Esophagus squamous epithelium (tissue), 4 donors: Measurements from ENCODE around the gene FCSK.

Experiments
- POLR2A ChIP-seq, 4 donors: fragments of 450-650 bp; IDR thresholded peaks; one replicate each; pipeline ENCODE4 v1.6.1; 2017; ENCODE audit warnings: antibody characterized with exemption in 4 of 4, mild to moderate bottlenecking in 4 of 4, moderate library complexity in 3 of 4
- TF ChIP-seq, protein P1 (sequence below), 6 experiments: fragments of 450-650 bp in 4 of 6; fragments of 200-600 bp in 2 of 6; sonication (generic) in 2 of 6; IDR thresholded peaks; one replicate each; pipeline ENCODE4 v1.5.1; 2016 to 2019; ENCODE audit warnings: antibody characterized with exemption in 6 of 6, mild to moderate bottlenecking in 4 of 6, moderate library complexity in 4 of 6

DNA sequence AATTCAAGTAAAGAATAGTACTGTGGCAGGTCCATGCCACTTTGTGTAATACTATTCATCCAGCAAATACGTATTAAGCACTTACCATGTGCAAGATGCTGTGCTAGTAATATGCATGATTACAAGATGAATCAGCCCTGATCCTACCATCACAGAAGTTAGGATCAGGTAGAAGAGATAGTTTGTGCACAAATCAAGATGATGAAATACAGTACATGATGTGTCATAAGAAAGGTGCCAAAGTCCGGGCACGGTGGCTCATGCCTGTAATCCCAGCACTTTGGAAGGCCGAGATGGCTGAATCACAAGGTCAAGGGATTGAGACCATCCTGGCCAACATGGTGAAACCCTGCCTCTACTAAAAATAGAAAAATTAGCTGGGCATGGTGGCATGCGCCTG, 58.1 kb downstream of the FCSK start:
- TF ChIP-seq, protein P1, sequence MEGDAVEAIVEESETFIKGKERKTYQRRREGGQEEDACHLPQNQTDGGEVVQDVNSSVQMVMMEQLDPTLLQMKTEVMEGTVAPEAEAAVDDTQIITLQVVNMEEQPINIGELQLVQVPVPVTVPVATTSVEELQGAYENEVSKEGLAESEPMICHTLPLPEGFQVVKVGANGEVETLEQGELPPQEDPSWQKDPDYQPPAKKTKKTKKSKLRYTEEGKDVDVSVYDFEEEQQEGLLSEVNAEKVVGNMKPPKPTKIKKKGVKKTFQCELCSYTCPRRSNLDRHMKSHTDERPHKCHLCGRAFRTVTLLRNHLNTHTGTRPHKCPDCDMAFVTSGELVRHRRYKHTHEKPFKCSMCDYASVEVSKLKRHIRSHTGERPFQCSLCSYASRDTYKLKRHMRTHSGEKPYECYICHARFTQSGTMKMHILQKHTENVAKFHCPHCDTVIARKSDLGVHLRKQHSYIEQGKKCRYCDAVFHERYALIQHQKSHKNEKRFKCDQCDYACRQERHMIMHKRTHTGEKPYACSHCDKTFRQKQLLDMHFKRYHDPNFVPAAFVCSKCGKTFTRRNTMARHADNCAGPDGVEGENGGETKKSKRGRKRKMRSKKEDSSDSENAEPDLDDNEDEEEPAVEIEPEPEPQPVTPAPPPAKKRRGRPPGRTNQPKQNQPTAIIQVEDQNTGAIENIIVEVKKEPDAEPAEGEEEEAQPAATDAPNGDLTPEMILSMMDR (IDR thresholded peaks at IDR 0.05), result no peak
- TF ChIP-seq POLR2A (IDR thresholded peaks at IDR 0.05), result no peak
